ENCODE data around the gene NDUFAB1. TPM values are rescaled to one million over a fixed set of nuclear protein-coding genes. Genes with fewer than 3 reads are reported as not detected.
A peak's percentile ranks its signal among the peaks of the same experiment; 100 is the strongest.

Gene NDUFAB1
- total and polyA plus RNA-seq, 7 donors: 101 to 398 (median 179) TPM

DNA sequence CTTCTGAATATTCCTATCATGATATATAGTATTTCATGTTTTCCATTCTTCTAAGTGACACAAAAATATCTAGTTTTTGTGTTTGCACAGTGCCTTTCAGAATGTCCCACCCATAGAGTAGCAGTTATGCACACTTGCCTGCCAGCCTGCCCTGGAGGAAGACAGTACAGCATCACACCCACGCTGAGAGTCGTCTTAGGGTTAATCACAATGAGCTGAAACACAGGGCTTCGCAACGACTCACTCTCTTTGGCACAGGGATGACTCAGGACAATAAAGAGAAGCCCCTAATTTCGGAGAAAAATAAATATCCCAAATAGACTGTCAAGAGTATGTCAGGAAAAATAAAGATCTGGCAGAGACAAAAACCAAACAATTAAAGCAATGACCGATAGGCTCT lies 11.6 kb upstream of the NDUFAB1 start:
- Histone ChIP-seq H3K27me3 (no peaks in the 10 kb centered on the region), H3K4me3 (no peak overlapping the region), H3K4me1 (no peaks in the 10 kb centered on the region), H3K9me3 (no peaks in the 10 kb centered on the region), H3K36me3 (peaks cover 4 to 84% (median 8%) of the 10 kb centered on the region in 4 donors), H3K27ac (no peak overlapping the region)
- peak; percentile 10 for DNase-seq
- TF ChIP-seq, protein P1, sequence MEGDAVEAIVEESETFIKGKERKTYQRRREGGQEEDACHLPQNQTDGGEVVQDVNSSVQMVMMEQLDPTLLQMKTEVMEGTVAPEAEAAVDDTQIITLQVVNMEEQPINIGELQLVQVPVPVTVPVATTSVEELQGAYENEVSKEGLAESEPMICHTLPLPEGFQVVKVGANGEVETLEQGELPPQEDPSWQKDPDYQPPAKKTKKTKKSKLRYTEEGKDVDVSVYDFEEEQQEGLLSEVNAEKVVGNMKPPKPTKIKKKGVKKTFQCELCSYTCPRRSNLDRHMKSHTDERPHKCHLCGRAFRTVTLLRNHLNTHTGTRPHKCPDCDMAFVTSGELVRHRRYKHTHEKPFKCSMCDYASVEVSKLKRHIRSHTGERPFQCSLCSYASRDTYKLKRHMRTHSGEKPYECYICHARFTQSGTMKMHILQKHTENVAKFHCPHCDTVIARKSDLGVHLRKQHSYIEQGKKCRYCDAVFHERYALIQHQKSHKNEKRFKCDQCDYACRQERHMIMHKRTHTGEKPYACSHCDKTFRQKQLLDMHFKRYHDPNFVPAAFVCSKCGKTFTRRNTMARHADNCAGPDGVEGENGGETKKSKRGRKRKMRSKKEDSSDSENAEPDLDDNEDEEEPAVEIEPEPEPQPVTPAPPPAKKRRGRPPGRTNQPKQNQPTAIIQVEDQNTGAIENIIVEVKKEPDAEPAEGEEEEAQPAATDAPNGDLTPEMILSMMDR (IDR thresholded peaks at IDR 0.05): no peak
- TF ChIP-seq POLR2A (IDR thresholded peaks at IDR 0.05) (no peak), EP300 (IDR thresholded peaks at IDR 0.05) (no peak), POLR2AphosphoS5 (IDR thresholded peaks at IDR 0.05) (no peak)
- 88 to 89% methylated on average over 6 of the region's 6 CpGs for WGBS, 2 donors
- intact Hi-C loops (cut with DNase I): no loop called here

DNA sequence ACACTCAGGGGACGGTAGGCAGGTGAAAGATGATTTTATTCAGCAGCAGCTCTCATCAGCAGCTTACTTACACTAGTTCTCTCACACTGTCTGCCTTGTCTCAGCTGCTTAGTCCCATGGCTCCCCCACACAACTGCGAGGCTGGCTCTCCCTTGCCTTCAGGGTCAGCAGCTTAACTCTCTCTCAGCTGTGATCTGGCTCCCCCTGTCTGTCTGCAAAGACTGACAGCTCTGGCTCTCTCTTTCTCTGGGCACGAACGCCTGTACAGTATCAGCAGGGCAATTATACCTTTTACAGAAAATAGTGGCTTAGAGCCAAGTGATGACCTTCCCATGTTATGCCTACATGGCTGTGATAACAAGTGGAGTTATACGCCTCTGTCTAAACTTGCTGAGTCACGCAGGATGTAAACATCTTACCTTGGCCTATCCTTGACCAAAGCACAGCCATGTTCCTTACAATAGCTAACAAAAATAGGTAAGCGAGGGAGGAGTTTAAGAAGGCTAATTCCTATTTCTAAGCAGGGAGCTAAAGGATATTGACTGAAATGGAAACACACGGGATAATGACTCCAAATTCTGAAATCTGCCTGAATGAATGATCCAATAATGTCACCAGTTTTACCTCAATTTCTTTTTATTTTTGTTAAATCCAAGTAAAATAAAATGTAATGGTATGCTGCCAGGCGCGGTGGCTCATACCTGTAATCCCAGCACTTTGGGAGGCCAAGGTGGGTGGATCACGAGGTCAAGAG lies 1.1 kb upstream of the NDUFAB1 start:
- H3K4me3 ChIP-seq: no peak overlapping the region
- intact Hi-C loops (cut with DNase I): loop anchor here (2.0 kb wide), 1 partner anchor 44 kb away; the partner anchor contains the start of genes DCTN5 and PALB2
- H3K9me3 ChIP-seq: no peaks in the 10 kb centered on the region
- DNase-seq: peak; percentile 29
- 86 to 88% methylated on average over 11 of the region's 11 CpGs for WGBS, 2 donors
- no peaks in the 10 kb centered on the region for H3K27me3 ChIP-seq
- H3K36me3 ChIP-seq: peaks cover 0 to 30% (median 0%) of the 10 kb centered on the region in 4 donors
- TF ChIP-seq POLR2AphosphoS5 (IDR thresholded peaks at IDR 0.05) (no peak), POLR2A (IDR thresholded peaks at IDR 0.05) (no peak), EP300 (IDR thresholded peaks at IDR 0.05) (no peak)
- TF ChIP-seq, protein P1 (IDR thresholded peaks at IDR 0.05): no peak
- H3K4me1 ChIP-seq: peaks cover 0 to 31% (median 16%) of the 10 kb centered on the region in 4 donors
- H3K27ac ChIP-seq: no peak overlapping the region

DNA sequence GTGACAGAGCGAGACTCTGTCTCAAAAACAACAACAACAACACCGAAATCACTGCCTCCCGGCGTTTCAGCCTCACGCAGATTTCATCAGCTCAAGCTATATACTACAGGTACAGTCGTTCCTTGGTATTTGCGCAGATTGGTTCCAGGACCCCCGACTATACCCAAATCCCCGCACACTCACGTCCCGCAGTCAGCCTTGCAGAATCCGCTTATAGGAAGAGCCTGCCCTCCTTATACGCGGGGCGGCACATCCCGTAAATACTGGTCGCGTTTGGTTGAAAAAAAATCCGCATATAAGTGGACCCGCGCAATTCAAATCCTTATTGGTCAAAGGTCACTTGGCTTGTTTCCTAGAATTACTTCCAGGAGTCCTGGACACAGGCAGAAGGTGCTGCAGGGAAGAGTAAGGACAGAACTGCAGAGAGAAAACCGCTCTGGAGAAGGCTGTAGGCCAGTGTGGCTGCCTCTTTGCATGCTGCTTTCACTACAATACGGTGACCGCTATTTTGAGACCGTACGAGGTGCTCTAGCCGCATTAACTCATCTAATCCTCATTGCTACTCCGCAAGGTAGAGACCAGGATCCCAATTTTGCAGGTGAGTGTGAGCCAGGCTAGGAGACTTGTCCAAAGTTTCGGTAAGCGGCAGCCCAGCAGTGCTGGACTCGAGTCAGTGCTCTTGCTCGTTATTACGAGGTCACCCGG lies 718 bp downstream of the NDUFAB1 start:
- Histone ChIP-seq H3K9me3 (no peaks in the 10 kb centered on the region), H3K4me1 (peaks cover 0 to 31% (median 16%) of the 10 kb centered on the region in 4 donors), H3K27ac (peak overlapping the region; percentile 82 to 87 (median 85)), H3K4me3 (peak overlapping the region; percentile 65 to 96 (median 90)), H3K27me3 (no peaks in the 10 kb centered on the region), H3K36me3 (peaks cover 0 to 34% (median 8%) of the 10 kb centered on the region in 4 donors)
- intact Hi-C loops (cut with DNase I): no loop called here
- no peak for DNase-seq
- 11 to 18% methylated on average over 34 of the region's 34 CpGs for WGBS, 2 donors
- TF ChIP-seq, protein P1 (IDR thresholded peaks at IDR 0.05): no peak
- no peak for TF ChIP-seq POLR2A (IDR thresholded peaks at IDR 0.05)
- TF ChIP-seq EP300 (IDR thresholded peaks at IDR 0.05): no peak
- no peak for TF ChIP-seq POLR2AphosphoS5 (IDR thresholded peaks at IDR 0.05)

DNA sequence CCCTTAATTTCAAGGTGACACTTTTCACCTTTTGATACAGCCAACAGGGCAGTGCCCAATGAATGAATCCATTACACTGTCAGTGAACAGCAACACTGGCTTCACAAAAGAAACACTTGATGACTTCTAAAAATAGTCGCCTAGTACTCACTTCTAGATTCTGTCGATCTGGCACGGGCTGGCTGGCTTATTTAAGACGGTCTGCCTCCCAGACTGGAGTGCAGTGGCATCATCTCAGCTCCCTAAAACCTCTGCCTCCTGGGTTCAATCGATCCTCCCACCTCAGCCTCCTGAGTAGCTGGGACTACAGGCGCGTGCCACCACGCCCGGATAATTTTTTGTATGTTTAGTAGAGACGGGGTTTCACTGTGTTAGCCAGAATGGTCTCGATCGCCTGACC lies 1.9 kb downstream of the NDUFAB1 start:
- no peaks in the 10 kb centered on the region for H3K9me3 ChIP-seq
- 96 to 97% methylated on average over 12 of the region's 12 CpGs for WGBS, 2 donors
- TF ChIP-seq EP300 (IDR thresholded peaks at IDR 0.05) (no peak), POLR2A (IDR thresholded peaks at IDR 0.05) (no peak), POLR2AphosphoS5 (IDR thresholded peaks at IDR 0.05) (no peak)
- TF ChIP-seq, protein P1 (IDR thresholded peaks at IDR 0.05): no peak
- peaks cover 6 to 45% (median 11%) of the 10 kb centered on the region in 4 donors for H3K36me3 ChIP-seq
- no peaks in the 10 kb centered on the region for H3K27me3 ChIP-seq
- H3K4me3 ChIP-seq: no peak overlapping the region
- no peak overlapping the region for H3K27ac ChIP-seq
- H3K4me1 ChIP-seq: peaks cover 0 to 31% (median 16%) of the 10 kb centered on the region in 4 donors
- intact Hi-C loops (cut with DNase I): no loop called here
- no peak for DNase-seq

All from sigmoid colon (tissue), 7 donors.